ENCODE measurements around the gene BAMBI. TPM values are rescaled to one million over a fixed set of nuclear protein-coding genes. Genes with fewer than 3 reads are reported as not detected.

The BAMBI gene
- total RNA-seq, 1 experiment from 2014 or later = 44.6 TPM

DNA sequence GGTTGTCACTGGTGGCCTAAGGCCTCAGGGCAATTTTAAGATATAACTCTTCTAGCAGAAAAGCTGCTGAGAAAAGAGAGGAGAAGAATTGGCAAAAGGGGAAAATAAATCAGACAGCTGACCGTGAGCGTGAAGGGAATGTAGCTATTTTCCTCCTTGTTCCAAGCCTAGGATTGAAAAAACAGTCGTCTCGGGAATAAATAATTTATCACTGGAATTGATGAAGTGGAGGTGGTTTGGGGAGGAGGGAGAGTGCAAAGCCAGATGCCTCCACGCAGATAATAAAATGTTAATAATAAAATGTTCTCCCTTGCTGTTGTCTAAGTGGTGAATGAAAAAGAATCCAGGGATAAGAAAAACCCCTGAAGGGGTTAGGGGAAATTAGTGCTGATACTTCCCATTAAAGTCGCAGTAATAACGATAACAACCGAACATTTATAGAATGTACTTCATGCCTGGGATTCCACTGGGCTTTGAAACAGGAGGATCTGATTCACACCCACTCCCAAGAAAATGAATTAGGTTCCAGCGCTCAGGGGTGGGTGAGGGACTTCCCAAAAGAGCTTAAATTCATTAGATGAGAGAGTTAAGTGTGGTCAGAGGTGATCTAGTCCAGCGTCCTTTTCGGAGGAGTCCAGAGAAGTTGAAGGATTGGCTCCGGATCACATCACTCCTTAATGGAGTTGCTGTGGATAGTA lies 27.3 kb downstream of the BAMBI start:
- no peak for DNase-seq (ENCODE audit: low read depth)

DNA sequence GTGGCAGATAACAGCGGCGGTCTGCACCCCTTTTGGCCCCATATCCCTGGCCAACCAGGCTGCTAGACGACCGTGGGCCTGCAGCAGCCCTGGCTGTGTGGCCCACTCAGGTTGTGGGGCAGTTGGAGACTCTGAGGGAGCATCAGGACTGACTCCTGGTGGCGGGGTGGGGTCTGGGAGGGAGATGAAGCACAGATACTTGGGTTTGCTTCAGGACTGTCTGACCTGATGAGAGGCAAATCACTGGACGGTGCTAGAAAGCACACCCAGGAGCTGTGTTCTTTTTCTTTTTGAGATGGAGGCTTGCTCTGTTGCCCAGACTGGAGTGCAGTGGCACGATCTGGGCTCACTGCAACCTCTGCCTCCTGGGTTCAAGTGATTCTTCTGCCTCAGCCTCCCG lies 28.2 kb downstream of the BAMBI start:
- no peak for DNase-seq (ENCODE audit: low read depth)

DNA sequence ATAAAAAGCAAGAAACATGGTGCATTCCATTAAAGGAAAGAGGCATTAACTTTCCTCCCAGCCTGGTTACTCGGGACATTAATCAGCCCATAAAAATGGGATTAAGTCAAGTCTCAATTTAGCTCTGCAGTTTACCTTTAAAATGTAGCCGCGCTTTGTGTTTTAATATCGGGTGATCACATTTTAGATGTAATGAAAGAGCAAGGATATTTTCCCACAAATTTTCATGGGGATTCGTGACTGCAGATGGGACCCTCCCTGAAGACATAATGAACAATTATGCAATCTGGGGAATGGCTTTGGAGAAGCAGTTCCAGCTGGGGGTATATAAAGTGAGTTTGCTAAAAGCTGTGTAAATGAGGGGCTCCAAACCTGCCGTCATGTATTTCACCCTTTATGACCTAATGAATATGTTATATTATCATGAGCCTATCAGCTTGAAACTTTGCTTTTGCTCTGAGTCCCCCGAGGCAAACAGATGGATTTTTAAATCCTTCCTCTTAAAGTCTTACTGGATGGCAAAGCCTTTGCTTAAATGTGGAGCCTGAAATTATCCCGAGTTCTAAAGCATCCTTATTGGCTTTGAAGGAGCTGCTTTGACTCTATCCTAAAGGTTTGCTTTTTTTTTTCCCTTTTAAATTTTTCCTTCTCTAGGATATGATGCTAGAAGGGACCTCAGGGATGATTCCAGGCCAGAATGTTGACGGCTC lies 31.8 kb downstream of the BAMBI start:
- DNase-seq (ENCODE audit: low read depth) = no peak

DNA sequence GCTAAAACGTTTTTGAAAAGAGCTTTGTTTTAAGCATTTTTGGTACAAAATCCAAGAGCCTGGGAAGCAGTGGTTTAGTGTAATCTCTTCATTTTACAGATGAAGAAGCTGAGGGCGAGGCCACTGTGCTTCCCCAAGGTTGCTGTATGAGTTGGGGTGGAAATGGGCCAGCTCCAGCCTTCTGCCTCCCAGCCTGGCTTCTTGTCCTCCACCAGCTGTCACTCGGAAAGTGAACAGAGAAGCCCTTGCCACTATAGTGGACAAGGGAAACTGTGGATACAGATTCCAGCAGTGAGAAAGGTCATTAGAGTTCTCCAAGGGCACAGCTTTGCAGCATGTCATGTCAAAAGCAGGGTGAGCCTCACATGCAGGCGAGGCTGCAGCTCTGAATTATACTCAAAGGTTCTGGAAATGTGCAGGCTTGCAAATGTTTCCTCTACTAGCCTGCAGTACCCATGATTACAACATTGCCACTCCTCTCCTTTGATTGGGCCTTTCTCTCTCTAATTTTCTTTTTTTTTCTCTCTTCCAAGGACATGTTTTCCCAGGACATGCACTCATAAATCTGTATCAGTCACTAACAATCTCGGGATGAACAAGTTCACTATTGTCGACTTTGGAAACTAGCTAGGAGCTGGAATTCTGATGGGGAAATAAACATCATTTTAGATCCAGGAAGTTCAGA lies 33.0 kb downstream of the BAMBI start:
- no peak for DNase-seq (ENCODE audit: low read depth)

DNA sequence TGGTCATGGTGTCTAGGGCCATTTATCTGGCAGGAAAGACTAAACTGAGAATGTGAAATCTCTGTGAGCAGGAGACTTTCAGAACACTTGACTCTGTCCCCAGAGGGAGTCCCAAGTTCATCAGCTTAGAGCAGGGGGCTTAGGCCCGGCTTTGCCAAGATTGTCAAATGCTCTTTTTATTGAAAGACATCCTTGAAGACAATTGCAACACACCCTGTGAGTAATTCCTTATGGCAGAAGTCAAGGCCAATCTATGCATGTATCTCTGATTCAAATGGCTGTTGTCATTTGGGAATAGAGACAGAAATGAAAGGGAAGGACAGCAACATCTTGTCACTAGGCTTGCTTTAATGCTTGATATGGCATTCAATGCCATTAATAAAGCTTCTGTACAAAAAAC lies 33.7 kb downstream of the BAMBI start:
- peak; percentile 10 for DNase-seq (ENCODE audit: low read depth)

DNA sequence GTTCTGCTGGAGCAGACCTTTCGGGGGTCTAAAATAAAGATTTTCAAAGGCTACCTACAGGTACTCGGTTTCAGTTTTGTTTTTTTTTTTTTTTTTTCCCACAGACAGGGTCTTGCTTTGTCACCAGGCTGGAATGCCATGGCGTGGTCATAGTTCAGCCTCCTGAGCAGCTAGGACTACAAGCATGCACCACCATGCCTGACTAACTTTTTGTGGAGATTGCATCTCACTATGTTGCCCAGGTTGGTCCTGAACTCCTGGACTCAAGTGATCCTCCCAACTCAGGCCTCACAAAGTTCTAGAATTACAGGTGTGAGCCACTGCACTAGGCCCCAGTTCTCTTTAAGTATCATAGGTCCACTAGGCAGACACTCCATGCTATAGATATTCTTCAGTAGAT lies 34.5 kb downstream of the BAMBI start:
- peak; percentile 12 for DNase-seq (ENCODE audit: low read depth)

DNA sequence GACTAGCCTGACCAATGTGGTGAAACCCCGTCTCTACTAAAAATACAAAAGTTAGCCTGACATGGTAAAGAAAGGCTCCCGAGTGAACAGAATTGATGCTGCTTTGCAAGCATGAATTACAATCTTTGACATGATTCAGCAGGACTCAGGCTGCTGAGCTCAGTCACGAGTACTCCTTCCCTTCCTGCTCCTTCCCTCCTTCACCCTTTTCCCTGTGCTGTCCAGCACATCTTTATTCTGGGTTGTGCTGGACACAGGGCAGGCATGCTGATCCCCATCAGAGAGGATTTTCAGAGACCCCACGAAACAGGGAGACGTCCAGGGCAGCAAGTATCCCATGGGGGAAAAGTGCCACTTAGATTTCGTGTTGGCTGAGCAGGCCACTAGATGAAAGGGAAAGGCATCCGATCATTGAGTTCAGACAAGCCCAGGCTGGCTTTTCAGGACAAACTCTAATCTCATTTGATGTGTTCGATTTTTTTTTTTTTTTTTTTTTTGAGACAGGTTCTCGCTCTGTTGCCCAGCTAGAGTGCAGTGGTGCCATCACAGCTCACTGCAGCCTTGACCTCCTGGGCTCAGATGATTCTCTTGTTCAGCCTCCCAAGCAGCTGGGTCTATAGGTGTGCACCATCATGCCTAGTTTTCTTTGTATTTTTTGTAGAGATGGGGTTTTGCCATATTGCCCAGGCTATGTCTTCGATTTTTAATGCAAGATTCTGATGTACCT lies 36.5 kb downstream of the BAMBI start:
- DNase-seq (ENCODE audit: low read depth) = no peak

DNA sequence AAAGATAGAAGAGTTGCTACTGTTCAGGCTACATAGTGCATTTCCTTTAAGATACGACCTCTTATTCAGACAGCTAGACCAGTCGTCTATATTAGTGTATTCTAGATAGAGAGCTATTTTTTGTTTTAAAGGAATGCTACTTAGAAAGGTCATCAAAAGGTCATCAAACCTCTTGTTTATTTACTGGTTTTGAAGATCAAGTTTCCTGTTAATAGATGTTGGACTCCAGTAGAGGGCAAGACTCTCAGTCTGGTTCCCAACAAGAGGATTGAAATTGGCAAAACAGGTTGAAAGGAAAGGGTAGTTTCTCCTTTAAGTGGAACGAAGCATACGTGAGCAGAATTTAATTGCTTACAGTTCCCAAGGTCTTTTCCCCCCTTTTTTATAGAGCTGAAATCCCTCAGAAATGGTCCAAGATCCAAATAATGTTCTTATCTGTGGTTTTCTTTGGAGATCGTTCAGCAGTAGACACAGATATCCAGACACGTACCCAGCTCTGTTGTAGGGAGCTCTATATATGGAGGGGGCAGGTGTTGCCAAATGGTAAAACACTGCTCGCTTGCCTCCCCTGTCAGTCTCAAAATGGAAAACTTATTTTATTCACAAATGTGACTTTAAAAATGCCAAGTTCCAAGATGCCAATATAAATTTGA lies 37.2 kb downstream of the BAMBI start:
- DNase-seq (ENCODE audit: low read depth) = no peak

DNA sequence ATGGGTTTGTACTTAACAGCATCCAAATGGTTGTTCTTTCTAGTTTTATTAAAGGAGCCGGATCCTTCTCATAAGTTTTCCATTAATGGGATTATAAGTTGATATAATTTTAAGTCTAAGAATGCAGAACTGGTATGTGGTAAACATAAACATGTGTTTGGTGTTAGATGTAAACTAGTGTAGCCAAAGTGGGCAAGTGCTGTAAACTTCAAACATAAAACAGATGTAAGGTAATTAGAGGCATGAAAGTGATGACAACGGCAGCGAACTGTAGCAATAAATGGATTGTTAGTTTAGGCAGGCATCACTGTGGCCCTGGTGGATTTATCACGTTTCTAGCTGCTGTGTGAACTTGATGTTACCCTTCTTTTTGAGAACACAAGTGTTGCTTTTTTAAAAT lies 37.9 kb downstream of the BAMBI start:
- no peak for DNase-seq (ENCODE audit: low read depth)

DNA sequence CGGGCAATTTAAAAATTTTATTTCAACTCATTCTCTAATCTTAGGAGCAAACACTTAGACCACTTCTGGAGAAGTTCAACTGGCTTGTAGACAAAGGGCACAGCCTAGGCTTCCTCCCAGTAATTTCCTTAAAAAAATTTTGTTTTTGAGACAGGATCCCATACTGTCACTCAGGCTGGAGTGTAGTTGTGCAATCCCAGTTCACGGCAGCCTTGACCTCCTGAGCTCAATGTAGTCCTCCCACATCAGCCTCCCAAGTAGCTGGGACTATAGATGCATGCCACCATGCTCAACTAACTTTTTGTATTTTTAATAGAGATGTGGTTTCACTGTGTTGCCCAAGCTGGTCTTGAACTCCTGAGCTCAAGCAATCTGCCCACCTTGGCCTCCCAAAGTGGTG lies 38.4 kb downstream of the BAMBI start:
- DNase-seq (ENCODE audit: low read depth) = no peak

DNA sequence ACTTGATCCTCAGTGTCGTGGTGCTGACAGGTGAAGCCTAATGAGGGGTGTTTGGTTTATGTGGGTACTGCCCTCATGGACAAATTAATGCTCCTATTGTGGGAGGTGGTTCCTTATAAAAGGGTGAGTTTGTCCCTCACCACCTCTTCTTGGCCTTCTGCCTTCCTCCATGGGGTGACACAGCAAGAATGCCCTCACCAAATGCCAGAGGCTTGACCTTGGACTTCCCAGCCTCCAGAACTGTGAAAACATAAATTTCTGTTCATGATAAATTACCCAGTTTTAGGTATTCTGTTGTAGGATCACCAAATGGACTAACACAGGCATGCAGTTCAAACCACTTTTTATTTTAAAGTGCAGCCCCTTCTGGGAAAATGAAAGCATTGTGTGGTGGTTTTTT lies 39.4 kb downstream of the BAMBI start:
- peak; percentile 18 for DNase-seq (ENCODE audit: low read depth)

DNA sequence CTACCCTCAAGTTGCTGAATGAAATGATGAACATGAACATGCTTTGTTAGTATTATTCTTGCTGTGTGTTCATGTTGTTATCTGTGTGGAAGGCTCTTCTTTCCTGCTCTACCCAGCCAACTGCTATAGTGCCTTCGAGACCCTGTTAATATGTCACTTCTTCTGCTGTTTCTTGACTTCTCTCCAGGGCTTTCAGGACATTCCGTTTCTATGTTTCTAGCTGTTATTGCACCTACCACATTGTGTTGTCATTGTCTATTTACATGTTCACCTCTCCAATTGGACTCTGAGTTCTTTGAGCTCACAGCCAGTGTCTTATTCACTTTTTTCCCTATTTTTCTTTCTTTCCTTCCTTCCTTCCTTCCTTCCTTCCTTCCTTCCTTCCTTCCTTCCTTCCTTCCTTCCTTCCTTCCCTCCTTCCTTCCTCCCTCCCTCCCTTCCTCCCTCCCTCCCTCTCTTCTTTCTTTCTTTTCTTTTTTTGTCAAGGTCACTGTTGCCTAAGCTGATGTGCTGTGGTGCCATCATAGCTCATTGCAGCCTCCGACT lies 40.4 kb downstream of the BAMBI start:
- no peak for DNase-seq (ENCODE audit: low read depth)

DNA sequence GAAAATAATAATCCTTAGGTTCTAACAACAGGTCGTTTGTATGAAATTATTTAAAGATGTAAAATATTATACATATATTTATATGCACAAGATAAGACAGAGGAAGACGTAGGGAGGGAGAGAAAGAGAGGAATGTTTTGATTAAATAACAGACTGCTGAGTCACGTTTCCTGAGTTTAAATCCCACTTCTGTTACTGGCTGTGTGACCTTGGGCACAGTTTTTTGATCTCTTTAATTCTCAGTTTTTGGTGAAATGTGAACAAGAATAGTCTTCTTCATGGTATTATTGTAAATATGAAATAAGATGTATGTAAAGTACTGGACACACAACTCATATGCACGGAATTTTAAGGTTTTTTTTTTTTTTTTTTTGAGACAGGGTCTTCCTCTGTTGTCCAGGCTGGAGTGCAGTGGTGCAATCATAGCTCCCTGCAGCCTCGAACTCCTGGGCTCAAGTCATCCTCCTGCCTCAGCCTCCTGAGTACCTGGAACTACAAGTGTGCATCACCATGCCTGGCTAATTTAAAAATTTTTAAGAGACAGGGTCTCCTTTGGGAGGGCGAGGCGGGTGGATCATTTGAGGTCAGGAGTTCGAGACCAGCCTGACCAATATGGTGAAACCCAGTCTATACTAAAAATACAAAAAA lies 42.6 kb downstream of the BAMBI start:
- DNase-seq (ENCODE audit: low read depth) = peak; percentile 67

DNA sequence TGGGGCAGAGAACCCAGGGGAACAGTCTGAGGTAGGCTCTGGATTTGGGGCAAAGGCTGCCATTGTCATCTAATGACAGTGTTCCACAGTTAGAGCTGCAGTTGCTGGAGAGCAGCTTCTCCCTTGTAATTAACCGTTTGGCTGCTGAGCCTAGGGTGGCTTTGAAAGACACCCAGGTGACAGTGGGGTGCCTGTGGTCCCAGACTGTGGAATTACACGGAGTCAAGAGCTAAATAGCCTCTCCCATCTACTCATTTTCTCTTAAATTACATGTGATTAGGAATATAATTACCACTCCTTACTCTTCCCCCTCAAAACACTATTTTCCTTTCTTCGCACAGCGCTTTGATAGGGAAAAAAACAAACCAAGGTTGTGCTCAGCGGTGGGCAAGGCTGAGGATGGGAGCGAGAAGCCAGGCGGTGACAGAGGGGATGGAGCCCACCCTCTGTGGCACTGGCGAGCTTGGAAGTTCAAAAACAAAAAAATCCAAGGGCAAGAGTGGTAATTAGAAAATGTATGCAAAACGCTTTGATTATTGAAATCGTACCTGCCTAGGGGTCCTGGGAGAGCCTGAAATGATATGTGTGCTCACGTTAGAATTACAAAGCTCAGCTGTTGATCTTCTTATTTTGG lies 44.1 kb downstream of the BAMBI start:
- no peak for DNase-seq (ENCODE audit: low read depth)

DNA sequence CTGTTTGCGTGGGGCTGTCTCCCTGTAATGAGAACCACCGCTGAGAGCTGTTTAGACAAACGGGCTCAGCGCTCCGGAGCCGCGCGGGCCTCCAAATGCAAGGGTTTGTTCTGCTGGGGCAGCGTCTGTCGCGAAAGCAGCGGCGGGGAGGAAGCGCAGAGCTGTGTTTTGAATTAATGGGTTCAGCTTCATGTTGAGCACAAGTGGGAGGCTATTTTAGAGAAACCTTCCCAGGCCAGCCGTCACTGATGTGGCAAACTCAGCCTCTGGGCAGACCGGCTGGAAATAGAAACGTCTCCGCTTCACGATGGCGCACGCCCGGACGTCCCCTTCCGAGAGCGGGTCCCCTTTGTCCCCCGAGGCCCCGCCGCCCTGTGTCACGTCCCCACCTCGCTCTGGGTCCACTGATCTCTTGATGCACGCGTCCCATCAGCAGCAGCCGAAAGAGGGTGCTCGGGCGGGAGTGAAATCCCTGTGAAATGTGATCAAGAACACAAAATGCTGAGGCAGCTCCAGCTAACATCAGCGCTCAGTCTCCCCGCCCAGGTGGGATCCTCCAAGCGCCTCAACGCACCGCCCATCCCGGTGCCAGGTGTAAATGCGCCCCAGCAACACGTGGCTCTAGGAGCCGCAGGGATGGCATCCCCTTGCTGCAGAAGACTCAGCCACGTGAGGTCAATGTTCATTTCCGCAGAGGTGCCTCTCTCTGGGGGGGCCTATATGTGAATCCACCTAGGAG lies 44.9 kb downstream of the BAMBI start:
- peak; percentile 54 for DNase-seq (ENCODE audit: low read depth)

DNA sequence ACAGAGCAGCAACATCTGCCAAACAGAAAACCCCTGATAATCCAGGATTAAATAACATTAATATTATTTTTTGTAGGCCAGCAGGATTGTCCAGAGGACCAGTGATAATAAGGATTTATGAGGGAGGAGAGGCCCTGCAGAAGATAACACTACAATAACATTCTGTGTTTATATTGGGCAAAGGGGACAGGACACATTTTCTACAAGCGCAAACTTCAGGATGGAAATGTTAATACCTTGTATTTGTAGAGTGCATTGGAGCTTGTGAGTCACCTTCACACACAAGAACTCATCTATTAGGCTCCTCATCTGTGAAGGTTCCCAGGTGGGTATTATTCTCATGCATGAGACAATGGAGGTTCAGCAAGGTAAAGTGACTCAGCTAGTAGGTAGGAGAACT lies 51.0 kb downstream of the BAMBI start:
- DNase-seq (ENCODE audit: low read depth) = no peak

DNA sequence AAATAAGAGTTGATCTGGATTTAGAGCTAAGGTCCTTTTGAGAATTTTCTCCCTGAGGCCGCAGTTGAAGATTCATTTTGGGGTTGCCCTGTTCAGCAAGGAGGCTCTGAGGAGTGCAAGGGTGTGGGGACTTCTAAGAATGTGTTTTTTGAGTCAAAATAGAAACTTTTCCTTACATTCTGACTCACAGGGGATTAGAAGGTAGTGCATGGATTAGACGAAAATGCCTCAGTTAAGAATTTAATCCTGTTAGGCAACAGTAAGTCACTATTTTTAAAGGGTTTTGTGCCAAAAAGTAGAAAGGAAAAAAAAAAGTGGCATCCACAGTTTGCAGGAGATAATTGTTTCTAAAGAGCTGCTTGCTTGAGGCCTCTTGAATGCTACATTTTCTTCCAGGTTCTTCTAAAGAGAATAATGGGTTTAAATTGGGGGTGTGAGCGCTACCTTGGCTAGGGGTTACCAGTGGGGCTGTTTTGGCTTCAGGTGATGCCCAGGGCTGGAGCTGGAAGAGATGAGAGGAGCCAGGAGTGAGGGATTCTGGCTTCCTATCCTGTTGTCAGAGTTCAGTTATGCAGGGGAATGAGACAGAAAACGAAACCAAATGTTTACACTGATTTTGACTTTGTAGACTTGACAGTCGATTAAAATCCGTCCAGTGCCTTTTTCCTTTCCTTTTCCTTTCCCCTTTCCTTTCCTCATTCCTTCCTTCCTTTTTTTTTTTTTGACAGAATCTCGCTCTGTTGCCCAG lies 52.9 kb downstream of the BAMBI start:
- DNase-seq (ENCODE audit: low read depth) = peak; percentile 55

DNA sequence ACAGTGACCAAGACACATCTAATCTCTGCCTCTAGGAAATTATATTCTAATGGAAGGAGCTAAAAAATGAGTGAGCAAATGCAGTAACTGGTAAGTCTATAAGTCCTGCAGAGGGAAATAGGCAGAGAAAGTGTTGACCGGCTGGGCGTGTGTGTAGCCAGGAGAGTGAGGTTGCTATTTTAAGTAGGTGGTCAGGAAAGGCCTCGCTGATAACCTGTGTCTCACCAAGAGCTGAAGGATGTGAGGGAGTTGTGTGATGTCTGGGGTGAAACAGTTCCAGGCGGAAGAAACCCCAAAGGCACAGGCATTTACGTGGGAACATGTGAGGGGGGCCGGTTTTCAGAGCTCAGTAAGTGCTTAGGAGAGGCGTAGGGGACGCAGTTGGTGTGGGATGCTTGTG lies 54.8 kb downstream of the BAMBI start:
- DNase-seq (ENCODE audit: low read depth) = no peak

Data from RPMI7951 (cell line).